Endothelial cell of umbilical vein (primary cell): ENCODE data around the gene KIAA2012. TPM values are rescaled to one million over a fixed set of nuclear protein-coding genes. Genes with fewer than 3 reads are reported as not detected.

Experiments
- BruUV-seq: library from RNA; stranded (reverse); fragments of 400-500 nt; replicated peaks from 2 replicates; lab custom pipeline; 2021; lab: Mats Ljungman, UMichigan
- CTCF ChIA-PET: fragments of 300-600, 350-600 bp; sonication (Branson Sonifier 250); formaldehyde crosslinking; loops from one replicate; lab custom pipeline; 2021; ENCODE audit warnings: antibody characterized with exemption, inconsistent platforms; lab: Charles Lee
- POLR2A ChIA-PET: fragments of 300-600, 350-600 bp; sonication (Branson Sonifier 250); formaldehyde crosslinking; loops from one replicate; lab custom pipeline; 2021; ENCODE audit warnings: antibody characterized with exemption, inconsistent platforms; lab: Charles Lee
- DNase-seq: peaks from one replicate; pipeline ENCODE4 v3.0.0-alpha.2; 2011; ENCODE audit warnings: low read depth, low spot score
- FAIRE-seq: peaks from 2 replicates; lab custom pipeline; 2011; peaks lifted over from hg19 to GRCh38; lab: Jason Lieb, UNC
- H2AFZ ChIP-seq: 2 replicates; pipeline ENCODE4 v1.6.0; 2012; ENCODE audit warnings: low read depth, low read length, control low read depth, inconsistent platforms
- H3K27ac ChIP-seq: 2 replicates; pipeline ENCODE4 v1.5.1; 2011; ENCODE audit warnings: low read depth, mild to moderate bottlenecking, control low read depth, low read length, moderate library complexity; ENCODE audit not compliant: insufficient read depth
- H3K27me3 ChIP-seq, 2 experiments: 2 replicates each; pipeline versions ENCODE4 v1.6.0 to v1.6.1; 2011; ENCODE audit warnings: low read length in 2 of 2, mixed read lengths in 1 of 2; ENCODE audit not compliant: control insufficient read depth in 2 of 2, insufficient read depth in 2 of 2
- H3K36me3 ChIP-seq, 2 experiments: 2 replicates in 1 of 2; 3 replicates in 1 of 2; pipeline ENCODE4 v1.5.1; 2011; ENCODE audit warnings: low read length in 2 of 2, mild to moderate bottlenecking in 1 of 2, moderate library complexity in 1 of 2; ENCODE audit not compliant: control insufficient read depth in 2 of 2, insufficient read depth in 2 of 2; ENCODE audit errors: extremely low read depth in 1 of 2
- H3K4me1 ChIP-seq: 3 replicates; pipeline ENCODE4 v1.5.1; 2011; ENCODE audit warnings: mild to moderate bottlenecking, low read length; ENCODE audit not compliant: control insufficient read depth, insufficient read depth; ENCODE audit errors: extremely low read depth
- H3K4me2 ChIP-seq: 2 replicates; pipeline ENCODE4 v1.6.1; 2011; ENCODE audit warnings: low read length, control low read depth, mixed read lengths; ENCODE audit not compliant: insufficient read depth
- H3K4me3 ChIP-seq, 3 experiments: fragments of 200-600 bp in 1 of 3; sonication (generic), shearing (Covaris generic) in 1 of 3; replicated peaks in 1 of 3; 2 replicates each; pipeline ENCODE4 v1.5.1; 2011 to 2016; ENCODE audit warnings: control low read depth in 3 of 3, low read length in 3 of 3, mild to moderate bottlenecking in 2 of 3, inconsistent platforms in 1 of 3, low read depth in 1 of 3, moderate library complexity in 1 of 3; ENCODE audit not compliant: insufficient read depth in 1 of 3
- H3K79me2 ChIP-seq: 2 replicates; pipeline ENCODE4 v1.6.0; 2012; ENCODE audit warnings: low read length, inconsistent platforms; ENCODE audit not compliant: control insufficient read depth, insufficient read depth
- H3K9ac ChIP-seq: replicated peaks from 2 replicates; pipeline ENCODE3; 2011; ENCODE audit warnings: low read length, control low read depth; ENCODE audit not compliant: insufficient read depth; ENCODE audit errors: extremely low read depth
- H3K9me1 ChIP-seq: replicated peaks from 3 replicates; pipeline ENCODE4 v1.6.0; 2011; ENCODE audit warnings: mild to moderate bottlenecking, low read length; ENCODE audit not compliant: control insufficient read depth, insufficient read depth; ENCODE audit errors: extremely low read depth
- H3K9me3 ChIP-seq: replicated peaks from 2 replicates; pipeline ENCODE4 v1.5.1; 2012; ENCODE audit warnings: low read length, inconsistent platforms; ENCODE audit not compliant: control insufficient read depth, insufficient read depth
- H4K20me1 ChIP-seq: replicated peaks from 2 replicates; pipeline ENCODE3; 2011; ENCODE audit warnings: mild to moderate bottlenecking, low read length; ENCODE audit not compliant: control insufficient read depth, insufficient read depth; ENCODE audit errors: extremely low read depth
- CTCF ChIP-seq, 2 donors: IDR thresholded peaks; 1 replicate in 1 of 2; 2 replicates in 1 of 2; pipeline ENCODE4 v1.5.1; 2011; ENCODE audit warnings: low read length in 2 of 2, mild to moderate bottlenecking in 2 of 2, moderate library complexity in 2 of 2, control low read depth in 1 of 2, inconsistent platforms in 1 of 2, low read depth in 1 of 2; ENCODE audit not compliant: insufficient read depth in 1 of 2; ENCODE audit errors: extremely low read depth in 1 of 2
- EZH2 ChIP-seq: IDR thresholded peaks from 2 replicates; pipeline ENCODE4 v1.6.1; 2012; ENCODE audit warnings: borderline replicate concordance, low read depth, mild to moderate bottlenecking, moderate library complexity, low read length, inconsistent platforms; ENCODE audit not compliant: severe bottlenecking
- FOS ChIP-seq: IDR thresholded peaks from 2 replicates; pipeline ENCODE4 v1.6.1; 2011; ENCODE audit warnings: mild to moderate bottlenecking, low read length, moderate library complexity, borderline replicate concordance; ENCODE audit not compliant: insufficient read depth
- GATA2 ChIP-seq: IDR thresholded peaks from 2 replicates; pipeline ENCODE4 v1.7.0; 2011; ENCODE audit warnings: low read depth, mild to moderate bottlenecking, moderate library complexity, mixed read lengths, low read length; ENCODE audit not compliant: insufficient read length, insufficient read depth
- JUN ChIP-seq: IDR thresholded peaks from 2 replicates; pipeline ENCODE4 v1.6.1; 2011; ENCODE audit warnings: borderline replicate concordance, low read depth; ENCODE audit not compliant: insufficient read length, insufficient read depth
- MAX ChIP-seq: IDR thresholded peaks from 2 replicates; pipeline ENCODE4 v1.6.1; 2011; ENCODE audit not compliant: insufficient read depth, insufficient read length
- MYC ChIP-seq: IDR thresholded peaks from one replicate; pipeline ENCODE4 v1.6.1; 2011; ENCODE audit warnings: mild to moderate bottlenecking, low read depth, low read length
- POLR2A ChIP-seq: IDR thresholded peaks from 2 replicates; pipeline ENCODE4 v1.6.1; 2012; ENCODE audit warnings: low read depth, mild to moderate bottlenecking, control low read depth, low read length
- POLR2AphosphoS5 ChIP-seq: IDR thresholded peaks from 2 replicates; pipeline ENCODE4 v1.6.1; 2012; ENCODE audit warnings: low read depth, mild to moderate bottlenecking, control low read depth, low read length, moderate library complexity; ENCODE audit not compliant: insufficient read depth
- dilution Hi-C: fragments of 300-500 bp; cut with MboI; formaldehyde crosslinking; loops from one replicate; pipeline ENCODE4 v1.15.0; 2019; ENCODE audit warnings: low sequenced_read_pairs; ENCODE audit not compliant: extremely low pct_ligation_motif_present
- intact Hi-C: fragments of 100-400 bp; cut with micrococcal nuclease; formaldehyde crosslinking; loops from one replicate; pipeline ENCODE4 v1.10.0; 2022
- polyA plus RNA-seq, 4 experiments: library from polyadenylated mRNA; depleted of rRNA in 3 of 4; stranded (reverse) in 3 of 4; unstranded in 1 of 4; fragments of >200 nt; gene quantifications; 2 replicates each; pipeline versions ENCODE4 v1.2.1 to v1.2.3, GENCODE V29; 2011 to 2012; ENCODE audit warnings: missing spikeins in 1 of 4
- total RNA-seq: library from RNA; stranded (reverse); gene quantifications from 2 replicates; pipeline ENCODE4 v1.2.3, GENCODE V29; 2021

The KIAA2012 gene
- total and polyA plus RNA-seq, 2 donors (not counting 3 experiments of a cell fraction or from before 2014, with no cell fraction given), result not detected

GRCh38 chr2:202094426-202094986 is 21.5 kb downstream of the KIAA2012 start:
- BruUV-seq, result no TSS peak
- Histone ChIP-seq H3K9me3 (no peaks in the 10 kb centered on the region), H3K79me2 (no peaks in the 10 kb centered on the region), H3K27ac (no peak overlapping the region), H3K4me2 (no peak overlapping the region), H2AFZ (no peak overlapping the region), H3K4me3 (no peak overlapping the region), H3K4me1 (no peaks in the 10 kb centered on the region), H3K9ac (no peak overlapping the region), H4K20me1 (no peaks in the 10 kb centered on the region), H3K36me3 (no peaks in the 10 kb centered on the region), H3K9me1 (no peaks in the 10 kb centered on the region), H3K27me3 (peaks cover 4 to 12% of the 10 kb centered on the region in 2 experiments)
- FAIRE-seq, result no peak
- CTCF ChIA-PET, result no interaction called here
- TF ChIP-seq JUN (no peak), EZH2 (no peak), POLR2AphosphoS5 (no peak), FOS (no peak), CTCF (IDR thresholded peaks at IDR 0.05; ENCODE audit: extremely low read depth in 1 of 2, insufficient read depth in 1 of 2, low read depth in 1 of 2, low read length in 2 of 2) (no peak), GATA2 (no peak), POLR2A (no peak), MYC (no peak), MAX (no peak)
- no peak for DNase-seq
- intact Hi-C loops (no loop called here), dilution Hi-C loops (no loop called here)
- POLR2A ChIA-PET, result no interaction called here
